ENCODE measurements around the gene NTHL1.
A peak's percentile ranks its signal among the peaks of the same experiment; 100 is the strongest.

Gene NTHL1

GRCh38 chr16:1997494-1998359 lies 49.9 kb downstream of the NTHL1 start:
- no peak for DNase-seq (ENCODE audit: low read depth in 1 of 2, low spot score in 1 of 2)

- DNase-seq (ENCODE audit: low read depth in 1 of 2, low spot score in 1 of 2), result no peak
Measured at GRCh38 chr16:1993731-1994131, 53.9 kb downstream of the NTHL1 start.

GRCh38 chr16:1992704-1993317 lies 54.8 kb downstream of the NTHL1 start:
- DNase-seq (ENCODE audit: low read depth in 1 of 2, low spot score in 1 of 2), result no peak

GRCh38 chr16:1991948-1992703 lies 55.5 kb downstream of the NTHL1 start:
- peak; percentile 95 to 97 for DNase-seq (ENCODE audit: low read depth in 1 of 2, low spot score in 1 of 2)

- DNase-seq (ENCODE audit: low read depth in 1 of 2, low spot score in 1 of 2), result no peak
Measured at GRCh38 chr16:1991588-1991947, 56.1 kb downstream of the NTHL1 start.

- no peak for DNase-seq (ENCODE audit: low read depth in 1 of 2, low spot score in 1 of 2)
Measured at GRCh38 chr16:1991135-1991551, 56.5 kb downstream of the NTHL1 start.

GRCh38 chr16:1990351-1991134 lies 57.1 kb downstream of the NTHL1 start:
- no peak for DNase-seq (ENCODE audit: low read depth in 1 of 2, low spot score in 1 of 2)

GRCh38 chr16:1990101-1990350 lies 57.6 kb downstream of the NTHL1 start:
- DNase-seq (ENCODE audit: low read depth in 1 of 2, low spot score in 1 of 2), result no peak
